ENCODE data around the gene SDK1.

SDK1 gene

DNA sequence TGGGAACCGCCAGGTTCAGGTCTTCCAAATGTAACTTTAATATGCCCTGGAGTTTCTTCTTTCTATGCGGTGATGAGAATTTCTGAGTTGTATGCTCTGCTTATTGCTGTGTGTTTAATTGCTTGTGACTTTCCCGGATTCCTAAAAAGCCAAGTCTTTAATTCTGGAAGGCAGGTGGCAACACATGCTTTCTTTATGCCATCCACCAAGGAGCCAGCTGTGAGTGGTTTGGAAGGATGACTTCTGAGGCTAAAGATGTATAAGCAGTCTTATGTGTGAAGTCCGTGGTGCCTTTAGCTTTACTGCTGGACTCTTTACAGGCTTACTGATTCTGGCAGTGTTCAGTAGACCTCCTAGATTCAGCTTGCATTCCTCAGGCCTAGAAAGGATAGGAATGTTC lies 3.1 kb downstream of the SDK1 start:
- Mint-ChIP-seq H3K9me3 (no peaks in the 10 kb centered on the region), H3K4me1 (peaks cover 19% of the 10 kb centered on the region), H3K4me3 (no peak overlapping the region), H3K27me3 (peaks cover 44% of the 10 kb centered on the region), H3K27ac (no peak overlapping the region)
- DNase-seq = no peak
- ATAC-seq = no peak

DNA sequence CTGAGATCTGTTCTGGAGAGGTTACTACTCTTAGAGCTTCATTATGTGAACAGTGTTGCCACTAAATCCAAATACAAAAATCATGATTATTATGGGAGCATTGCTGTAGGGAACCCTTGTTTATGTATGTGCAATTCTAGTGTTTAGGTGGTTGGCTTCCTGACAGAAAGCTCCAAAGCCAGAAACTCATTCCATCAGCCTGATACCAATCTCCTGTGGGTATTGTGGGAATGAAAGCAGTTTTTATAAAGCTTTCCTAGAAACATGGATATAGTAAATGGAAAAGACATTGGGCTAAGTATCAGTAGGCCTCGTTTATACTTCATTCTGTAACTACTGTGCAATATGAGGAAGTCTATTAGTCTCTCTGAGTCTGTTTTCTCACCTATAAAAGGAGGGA lies 6.4 kb downstream of the SDK1 start:
- Mint-ChIP-seq H3K4me1 (peaks cover 6% of the 10 kb centered on the region), H3K27me3 (peaks cover 24% of the 10 kb centered on the region), H3K4me3 (no peak overlapping the region), H3K9me3 (no peaks in the 10 kb centered on the region), H3K27ac (no peak overlapping the region)
- ATAC-seq (no peak), DNase-seq (no peak)

DNA sequence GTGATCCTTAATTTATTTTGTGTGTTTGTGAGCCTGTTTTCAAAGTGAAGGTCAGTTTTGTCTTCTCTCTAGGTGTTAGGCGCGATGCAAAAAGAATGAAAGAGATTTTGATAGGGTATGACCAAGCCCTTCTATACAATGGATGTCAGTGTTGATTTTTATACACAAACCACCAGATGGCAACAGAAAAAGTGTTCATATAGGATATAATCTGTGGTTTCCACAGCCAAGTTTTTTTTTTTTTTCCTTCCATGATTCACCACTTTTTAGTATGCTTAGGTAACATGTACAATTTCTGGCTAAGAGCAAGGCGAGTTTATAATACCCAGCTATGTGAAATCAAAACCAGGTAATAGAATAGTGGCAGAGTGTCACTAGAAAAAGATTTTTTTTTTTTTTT lies 8.1 kb downstream of the SDK1 start:
- H3K9me3 Mint-ChIP-seq = no peaks in the 10 kb centered on the region
- DNase-seq = no peak
- peak; percentile 46 for ATAC-seq
- peaks cover 8% of the 10 kb centered on the region for H3K27me3 Mint-ChIP-seq
- H3K4me1 Mint-ChIP-seq = no peaks in the 10 kb centered on the region
- H3K27ac Mint-ChIP-seq = no peak overlapping the region
- H3K4me3 Mint-ChIP-seq = no peak overlapping the region

DNA sequence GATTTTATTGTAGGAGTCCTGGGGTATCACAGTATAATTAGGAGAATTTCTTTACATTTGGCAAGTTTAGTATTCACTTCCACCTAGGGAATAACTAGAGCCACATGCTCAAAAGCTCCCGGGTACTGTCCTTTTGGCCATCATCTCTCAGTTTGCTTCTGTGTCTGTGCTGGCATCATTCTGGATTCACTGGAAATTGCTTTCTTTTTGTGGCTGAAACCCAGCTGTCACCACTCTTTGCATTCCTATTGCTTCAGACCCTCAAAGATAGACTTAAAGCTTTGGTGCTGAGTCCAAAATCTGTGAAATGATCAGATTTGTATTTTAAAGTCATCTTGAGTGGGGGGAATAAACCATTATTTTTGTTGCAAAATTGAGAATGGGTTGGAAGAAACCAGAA lies 8.9 kb downstream of the SDK1 start:
- Mint-ChIP-seq H3K4me3 (no peak overlapping the region), H3K27me3 (peaks cover 6% of the 10 kb centered on the region)

DNA sequence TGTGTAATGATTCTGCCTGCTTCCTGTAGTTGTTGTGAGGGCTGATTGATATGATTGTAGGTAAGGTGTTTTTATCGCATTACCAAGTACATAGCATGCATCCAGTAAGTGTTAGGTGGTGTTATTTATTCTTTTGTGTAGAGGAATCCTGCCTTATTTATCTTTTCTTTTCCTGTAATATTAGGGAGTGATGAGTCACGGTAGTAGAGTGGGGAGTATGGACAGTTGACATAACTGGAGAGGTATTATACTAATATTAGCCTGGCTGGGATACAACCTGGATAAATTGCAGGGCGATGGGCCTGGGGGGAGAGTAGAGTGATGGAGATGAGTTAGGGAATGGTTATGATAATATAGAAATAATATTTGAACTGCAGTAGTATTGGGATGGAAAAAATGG lies 9.8 kb downstream of the SDK1 start:
- Mint-ChIP-seq H3K9me3 (no peaks in the 10 kb centered on the region), H3K27ac (no peak overlapping the region), H3K27me3 (peaks cover 6% of the 10 kb centered on the region), H3K4me3 (no peak overlapping the region), H3K4me1 (no peaks in the 10 kb centered on the region)
- ATAC-seq (no peak), DNase-seq (no peak)

More for the DNA sequence above, 8.9 kb downstream of the SDK1 start:
- no peaks in the 10 kb centered on the region for H3K9me3 Mint-ChIP-seq
- no peak for ATAC-seq
- no peak for DNase-seq
- no peaks in the 10 kb centered on the region for H3K4me1 Mint-ChIP-seq
- no peak overlapping the region for H3K27ac Mint-ChIP-seq

DNA sequence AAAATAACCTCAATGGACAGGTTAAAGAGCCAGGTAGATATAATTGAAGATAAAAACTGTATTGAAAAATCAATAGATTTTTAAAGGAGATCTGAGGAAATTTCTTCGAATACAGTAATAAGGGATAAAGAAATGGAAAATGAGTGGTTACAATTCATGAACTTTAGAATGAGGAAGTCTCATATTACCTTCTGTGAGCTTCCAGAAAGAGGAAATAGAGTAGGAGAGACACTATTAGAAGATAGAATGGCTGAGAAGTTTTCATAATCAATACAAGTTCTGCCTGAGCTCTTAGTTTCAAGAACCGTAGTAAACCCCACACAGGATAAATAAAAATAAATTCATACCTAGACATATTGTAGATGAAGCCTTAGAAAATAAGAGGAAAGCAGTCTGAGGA lies 11.5 kb downstream of the SDK1 start:
- no peak for DNase-seq
- no peak overlapping the region for H3K4me3 Mint-ChIP-seq
- ATAC-seq = no peak
- H3K27me3 Mint-ChIP-seq = peaks cover 6% of the 10 kb centered on the region
- no peak overlapping the region for H3K27ac Mint-ChIP-seq
- H3K4me1 Mint-ChIP-seq = no peaks in the 10 kb centered on the region
- H3K9me3 Mint-ChIP-seq = no peaks in the 10 kb centered on the region

DNA sequence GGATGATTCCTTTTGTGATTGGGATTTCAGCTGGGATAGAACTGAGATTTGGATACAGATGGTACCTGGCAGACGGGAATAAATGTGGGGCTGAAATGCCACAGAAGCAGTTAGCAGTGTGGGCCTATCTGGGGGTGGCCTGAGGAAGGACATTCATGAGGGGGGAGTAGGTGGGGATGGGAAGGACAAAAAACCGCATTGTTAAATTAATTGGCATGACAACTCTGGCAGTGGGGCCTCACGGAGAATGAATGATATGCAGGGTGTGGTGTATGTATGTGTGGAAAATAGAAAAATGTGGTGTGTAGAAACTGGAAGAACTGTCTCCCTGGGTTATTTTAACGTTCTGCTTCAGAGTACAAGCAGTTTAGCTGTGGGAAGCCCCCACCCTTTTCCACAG lies 17.8 kb downstream of the SDK1 start:
- Mint-ChIP-seq H3K9me3 (no peaks in the 10 kb centered on the region), H3K4me1 (peaks cover 6% of the 10 kb centered on the region), H3K27ac (no peak overlapping the region), H3K4me3 (no peak overlapping the region), H3K27me3 (peaks cover 6% of the 10 kb centered on the region)
- ATAC-seq (no peak), DNase-seq (no peak)

DNA sequence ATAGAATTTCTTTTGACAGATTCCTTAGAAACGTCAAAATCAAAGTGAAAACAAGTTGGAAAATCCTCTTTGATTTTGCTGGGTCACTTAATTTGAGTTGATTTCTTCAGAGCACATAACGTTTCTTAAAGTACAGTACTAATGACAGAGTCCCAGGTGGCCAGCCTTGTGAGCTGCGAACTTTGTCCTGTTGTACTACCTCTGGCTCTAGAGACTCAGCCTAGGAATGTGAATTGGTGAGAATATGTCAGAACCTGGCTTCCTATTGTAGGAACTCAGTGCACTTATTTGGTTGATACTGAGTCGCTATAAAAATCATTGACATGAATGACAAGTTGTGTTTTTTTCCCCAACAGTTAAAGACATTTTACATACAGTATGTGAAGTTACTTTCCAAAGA lies 20.2 kb downstream of the SDK1 start:
- Mint-ChIP-seq H3K27ac (no peak overlapping the region), H3K27me3 (peaks cover 6% of the 10 kb centered on the region), H3K4me1 (peaks cover 6% of the 10 kb centered on the region), H3K9me3 (no peaks in the 10 kb centered on the region), H3K4me3 (no peak overlapping the region)
- DNase-seq = no peak
- ATAC-seq = no peak

DNA sequence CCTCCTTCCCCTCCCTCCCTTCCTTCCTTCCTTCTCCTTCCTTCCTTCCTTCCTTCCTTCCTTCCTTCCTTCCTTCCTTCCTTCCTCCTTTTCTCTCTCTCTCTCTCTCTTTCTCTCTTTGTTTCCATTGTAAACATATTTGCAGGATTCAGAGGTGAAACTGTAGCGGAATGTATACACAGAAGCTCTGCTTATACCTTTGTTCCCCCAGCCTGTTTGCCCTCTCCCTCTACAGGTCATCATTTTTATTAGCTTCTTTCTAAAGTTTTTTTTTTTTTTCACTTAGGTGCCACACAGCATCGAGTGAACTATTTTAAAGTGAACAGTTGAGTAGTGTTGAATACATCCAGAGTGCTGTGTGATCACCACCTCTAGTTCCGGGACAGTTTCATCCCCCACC lies 20.7 kb downstream of the SDK1 start:
- H3K9me3 Mint-ChIP-seq = no peaks in the 10 kb centered on the region
- DNase-seq (no peak), ATAC-seq (no peak)
- peaks cover 6% of the 10 kb centered on the region for H3K27me3 Mint-ChIP-seq
- no peak overlapping the region for H3K4me3 Mint-ChIP-seq
- peaks cover 6% of the 10 kb centered on the region for H3K4me1 Mint-ChIP-seq
- H3K27ac Mint-ChIP-seq = peak overlapping the region in 1 of 2 donors; percentile 27

DNA sequence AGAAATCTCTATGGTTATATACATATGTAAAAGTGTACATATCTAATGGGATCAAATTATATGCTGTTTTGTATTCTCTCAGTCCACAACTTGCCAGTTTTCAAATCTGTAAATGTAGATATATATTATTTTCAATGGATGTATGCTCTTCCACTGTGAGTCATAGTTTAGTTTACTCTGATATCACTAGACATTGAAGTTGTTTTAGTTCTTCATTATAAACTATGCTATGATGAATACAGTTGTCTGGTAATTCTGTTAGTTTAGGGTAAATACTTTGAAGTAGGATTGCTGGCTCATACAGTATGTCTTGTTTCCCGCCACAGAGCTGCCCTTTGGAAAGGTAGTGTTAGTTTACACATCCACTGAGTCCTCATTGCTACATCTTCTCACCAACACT lies 25.2 kb downstream of the SDK1 start:
- DNase-seq (no peak), ATAC-seq (no peak)
- no peaks in the 10 kb centered on the region for H3K9me3 Mint-ChIP-seq
- H3K27ac Mint-ChIP-seq = no peak overlapping the region
- H3K4me3 Mint-ChIP-seq = no peak overlapping the region
- H3K4me1 Mint-ChIP-seq = peaks cover 6% of the 10 kb centered on the region
- H3K27me3 Mint-ChIP-seq = peaks cover 6% of the 10 kb centered on the region

DNA sequence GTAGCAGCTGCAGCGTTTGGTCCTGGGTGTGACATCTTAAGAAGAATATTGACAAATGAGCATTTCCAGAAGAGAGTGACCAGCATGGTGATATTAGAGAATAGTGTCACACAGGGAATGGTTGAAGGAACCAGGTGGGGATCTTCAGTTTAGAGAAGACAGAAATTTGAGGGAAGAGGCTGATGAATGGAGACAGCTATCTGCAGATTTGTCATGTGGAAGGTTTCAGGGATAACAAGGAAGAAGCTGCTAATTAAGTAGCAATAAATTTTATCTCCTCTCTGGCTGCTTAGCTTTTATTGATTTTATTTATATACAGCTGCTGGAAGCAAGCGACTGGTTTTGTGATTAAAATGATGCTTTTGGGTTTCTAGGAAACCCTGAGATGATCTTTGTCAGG lies 26.0 kb downstream of the SDK1 start:
- Mint-ChIP-seq H3K4me1 (no peaks in the 10 kb centered on the region), H3K4me3 (no peak overlapping the region), H3K27ac (no peak overlapping the region), H3K9me3 (no peaks in the 10 kb centered on the region), H3K27me3 (peaks cover 6% of the 10 kb centered on the region)
- ATAC-seq = no peak
- no peak for DNase-seq

DNA sequence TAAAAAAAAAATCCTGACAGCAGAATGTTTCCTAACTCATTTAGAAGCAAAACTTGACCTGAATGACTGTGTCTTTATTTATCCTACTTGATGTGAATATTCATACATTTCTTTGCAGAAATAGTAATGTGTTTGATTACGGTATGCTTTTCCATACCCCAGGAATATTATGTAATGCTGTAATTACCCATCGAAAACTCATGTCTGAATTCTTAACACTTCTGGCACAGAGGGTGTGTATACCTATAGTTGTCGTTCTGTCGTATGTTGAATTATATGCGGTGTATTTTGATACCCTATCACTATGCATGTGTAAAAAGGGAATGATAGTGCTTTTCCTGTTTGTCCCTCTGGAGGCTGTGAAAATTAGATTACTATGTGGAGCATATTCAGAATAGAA lies 26.6 kb downstream of the SDK1 start:
- peaks cover 5% of the 10 kb centered on the region for H3K27me3 Mint-ChIP-seq
- H3K4me1 Mint-ChIP-seq = no peaks in the 10 kb centered on the region
- H3K27ac Mint-ChIP-seq = no peak overlapping the region

DNA sequence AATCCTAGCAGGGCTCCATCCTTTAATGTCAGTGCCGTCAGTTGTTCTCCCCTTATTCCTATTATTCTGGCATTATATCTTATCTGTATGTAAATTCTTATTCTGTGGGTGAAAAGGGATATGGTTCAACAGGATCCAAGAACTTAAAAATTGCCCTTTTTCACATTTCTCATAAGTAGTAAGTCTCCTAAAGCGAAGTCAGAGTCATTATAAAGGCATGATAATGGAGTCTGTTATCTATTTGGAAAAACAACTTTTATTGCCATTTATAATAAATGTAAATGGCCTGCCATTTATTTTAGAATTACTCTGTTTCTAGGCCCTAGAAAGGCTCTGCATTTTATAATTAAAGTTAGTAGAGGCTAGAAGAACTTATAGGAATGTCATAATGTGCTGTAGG lies 31.3 kb downstream of the SDK1 start:
- Mint-ChIP-seq H3K27ac (no peak overlapping the region), H3K9me3 (no peaks in the 10 kb centered on the region), H3K27me3 (peaks cover 25% of the 10 kb centered on the region), H3K4me1 (no peaks in the 10 kb centered on the region), H3K4me3 (no peak overlapping the region)
- ATAC-seq = no peak
- no peak for DNase-seq

More for the DNA sequence above, 26.6 kb downstream of the SDK1 start:
- Mint-ChIP-seq H3K4me3 (no peak overlapping the region), H3K9me3 (no peaks in the 10 kb centered on the region)
- no peak for DNase-seq
- no peak for ATAC-seq

DNA sequence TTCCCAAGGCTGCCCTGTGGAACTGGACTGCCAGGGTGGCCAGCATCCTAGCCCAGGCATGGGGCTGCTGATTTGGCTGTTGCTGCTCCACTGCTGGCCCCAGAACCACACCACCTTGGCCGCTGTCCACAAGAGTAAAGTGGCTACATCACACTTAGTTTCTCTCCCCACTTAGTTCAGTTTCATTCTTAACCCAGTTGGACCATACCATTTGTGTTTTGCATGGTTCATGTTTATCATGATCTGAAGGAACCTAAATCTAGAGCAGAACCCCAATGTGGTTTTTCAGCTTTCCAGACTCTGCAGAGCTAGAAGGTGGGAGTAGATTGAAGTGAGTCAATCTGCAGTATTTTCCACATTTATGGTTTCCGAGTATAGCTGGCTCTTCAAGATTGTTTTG lies 32.8 kb downstream of the SDK1 start:
- DNase-seq (no peak), ATAC-seq (no peak)
- H3K4me3 Mint-ChIP-seq = no peak overlapping the region
- H3K4me1 Mint-ChIP-seq = no peaks in the 10 kb centered on the region
- peaks cover 33% of the 10 kb centered on the region for H3K27me3 Mint-ChIP-seq
- no peak overlapping the region for H3K27ac Mint-ChIP-seq
- H3K9me3 Mint-ChIP-seq = no peaks in the 10 kb centered on the region

DNA sequence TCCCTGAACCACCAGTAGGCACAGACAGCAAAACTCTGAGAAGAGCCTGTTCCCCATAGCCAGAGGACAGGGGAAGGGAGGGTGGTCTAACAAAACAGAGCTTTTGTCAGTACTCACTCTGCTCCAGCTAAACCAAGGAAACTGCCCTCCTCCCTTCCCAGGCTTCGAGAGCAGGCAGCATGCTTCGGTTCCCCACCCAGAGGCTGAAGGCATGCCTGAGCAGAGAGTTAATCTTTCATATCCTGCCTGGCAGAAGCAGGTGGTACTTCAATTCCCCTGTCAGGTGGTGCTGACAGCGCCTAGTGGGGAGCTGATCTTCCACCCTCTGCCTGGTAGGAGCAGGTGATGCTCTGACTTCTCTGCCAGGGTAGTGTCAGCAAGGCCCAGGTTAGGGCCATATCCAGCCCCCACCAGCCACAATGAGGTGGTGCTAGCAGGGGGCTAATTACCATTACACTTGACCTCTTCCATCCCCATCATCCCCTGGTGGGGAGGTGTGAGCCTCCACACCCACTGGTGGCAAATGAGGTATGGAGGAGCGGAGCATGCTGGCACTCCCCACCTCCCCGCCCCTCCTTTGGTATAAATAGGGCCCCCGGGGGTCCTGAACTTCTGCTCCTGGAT lies 35.1 kb downstream of the SDK1 start:
- H3K27me3 Mint-ChIP-seq = peaks cover 33% of the 10 kb centered on the region
- no peak overlapping the region for H3K27ac Mint-ChIP-seq
- H3K9me3 Mint-ChIP-seq = no peaks in the 10 kb centered on the region
- DNase-seq (no peak), ATAC-seq (no peak)
- H3K4me1 Mint-ChIP-seq = no peaks in the 10 kb centered on the region
- no peak overlapping the region for H3K4me3 Mint-ChIP-seq

DNA sequence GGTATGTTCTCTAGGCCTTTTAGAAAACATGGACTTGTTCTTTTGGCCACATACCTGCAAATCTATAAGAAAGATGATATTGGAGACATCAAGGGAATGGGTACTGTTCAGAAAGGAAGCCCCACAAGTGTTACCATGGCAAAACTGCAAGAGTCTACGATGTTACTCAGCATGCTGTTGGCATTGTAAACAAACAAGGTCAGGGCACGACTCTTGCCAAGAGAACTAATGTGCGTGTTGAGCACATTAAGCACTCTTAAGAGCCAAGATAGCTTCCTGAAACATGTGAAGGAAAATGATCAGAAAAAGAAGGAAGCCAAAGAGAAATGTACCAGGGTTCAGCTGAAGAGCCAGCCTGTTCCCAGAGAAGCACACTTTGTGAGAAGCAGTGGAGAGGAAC lies 37.1 kb downstream of the SDK1 start:
- DNase-seq (no peak), ATAC-seq (no peak)
- no peak overlapping the region for H3K4me3 Mint-ChIP-seq
- H3K27me3 Mint-ChIP-seq = peaks cover 27% of the 10 kb centered on the region
- no peaks in the 10 kb centered on the region for H3K9me3 Mint-ChIP-seq
- no peak overlapping the region for H3K27ac Mint-ChIP-seq
- H3K4me1 Mint-ChIP-seq = no peaks in the 10 kb centered on the region

DNA sequence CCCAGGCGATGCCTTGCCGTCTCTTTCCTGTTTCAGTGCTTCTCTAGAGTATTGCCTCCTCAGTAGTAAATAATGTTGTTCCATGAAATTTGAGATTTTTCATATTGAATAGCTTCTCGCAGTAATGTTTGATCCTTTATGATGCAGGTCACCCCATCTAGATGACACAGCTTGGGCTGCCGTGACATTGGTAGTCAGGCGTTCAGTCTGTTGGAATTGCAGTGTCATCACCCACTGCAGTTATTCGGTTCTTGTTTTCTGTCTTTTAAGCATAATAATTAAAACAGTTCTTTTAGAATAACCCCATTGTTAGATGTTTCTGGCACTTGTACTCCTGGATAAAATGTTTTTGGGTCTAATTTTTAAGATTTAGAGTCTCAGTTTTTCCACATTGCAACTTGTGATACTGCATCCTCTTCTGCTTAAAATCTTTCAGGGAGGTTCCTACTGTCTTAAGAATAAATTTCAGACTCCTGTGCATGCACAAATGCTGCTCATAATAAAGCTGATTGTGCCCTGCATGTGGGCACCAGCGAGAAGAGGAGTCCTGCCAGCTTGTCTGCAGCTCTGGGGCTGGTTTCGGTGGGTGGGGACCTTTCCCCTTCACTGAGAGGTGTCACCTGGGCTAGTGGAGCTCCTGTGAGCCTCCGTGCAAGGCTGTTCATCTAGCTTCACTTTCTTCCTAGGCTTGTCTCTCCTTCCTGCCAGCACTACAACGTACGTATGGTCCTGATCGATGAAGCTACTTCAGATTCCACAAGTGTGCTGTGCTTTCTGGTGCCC lies 44.8 kb downstream of the SDK1 start:
- DNase-seq (no peak), ATAC-seq (no peak)
- Mint-ChIP-seq H3K9me3 (no peaks in the 10 kb centered on the region), H3K4me3 (no peak overlapping the region), H3K4me1 (no peaks in the 10 kb centered on the region), H3K27me3 (no peaks in the 10 kb centered on the region), H3K27ac (no peak overlapping the region)

All from stimulated activated naive CD8-positive, alpha-beta T cell treated with anti-CD3 and anti-CD28 coated beads, Interleukin-15, amount 100 ng/mL, for 72 hours (primary cell).